M059J (cell line): Measurements from ENCODE around the gene GUCY1A2. TPM values are rescaled to one million over a fixed set of nuclear protein-coding genes. Genes with fewer than 3 reads are reported as not detected.
A peak's percentile ranks its signal among the peaks of the same experiment; 100 is the strongest.

Experiments
- DNase-seq: peaks from one replicate; pipeline ENCODE4 v3.0.0-alpha.2; 2012; ENCODE audit warnings: low read depth
- total RNA-seq: library from RNA; depleted of rRNA; stranded (reverse); fragments of >200 nt; shearing (Covaris generic); gene quantifications from 2 replicates; pipeline ENCODE4 v1.2.3, GENCODE V29; 2014

Gene GUCY1A2
- total RNA-seq, 1 experiment from 2014 or later, result 0.39 TPM

GRCh38 chr11:106642331-106642730 lies 375.9 kb downstream of the GUCY1A2 start:
- peak; percentile 55 for DNase-seq

GRCh38 chr11:106632283-106632682 lies 386.0 kb downstream of the GUCY1A2 start:
- no peak for DNase-seq

GRCh38 chr11:106627694-106628093 lies 390.6 kb downstream of the GUCY1A2 start:
- DNase-seq, result no peak

- DNase-seq, result no peak
These were observed 392.7 kb downstream of the GUCY1A2 start for GRCh38 chr11:106625566-106625965.

GRCh38 chr11:106624377-106624776 lies 393.9 kb downstream of the GUCY1A2 start:
- no peak for DNase-seq
